Calu3 (cell line): ENCODE measurements around the gene ZFP36. TPM values are rescaled to one million over a fixed set of nuclear protein-coding genes. Genes with fewer than 3 reads are reported as not detected.

Source experiments
- BruUV-seq: library from RNA; stranded (reverse); fragments of 400-500 nt; replicated peaks from 2 replicates; lab custom pipeline; 2021; lab: Mats Ljungman, UMichigan
- CTCF ChIA-PET: fragments of 300-600 bp; sonication (Branson Sonifier 250); formaldehyde crosslinking; loops from one replicate; lab custom pipeline; 2022; ENCODE audit warnings: antibody characterized with exemption; lab: Charles Lee
- DNase-seq: peaks from one replicate; pipeline ENCODE4 v3.0.0; 2022
- H3K27ac Mint-ChIP-seq: one replicate; pipeline ENCODE4 v1.8.0; 2022; ENCODE audit warnings: mixed read lengths; ENCODE audit not compliant: unreplicated experiment
- H3K27me3 Mint-ChIP-seq: one replicate; pipeline ENCODE4 v1.8.0; 2022; ENCODE audit warnings: mixed read lengths; ENCODE audit not compliant: unreplicated experiment
- H3K36me3 Mint-ChIP-seq: one replicate; pipeline ENCODE4 v1.8.0; 2022; ENCODE audit warnings: mild to moderate bottlenecking, moderate library complexity, mixed read lengths; ENCODE audit not compliant: insufficient read depth, unreplicated experiment
- H3K4me1 Mint-ChIP-seq: one replicate; pipeline ENCODE4 v1.8.0; 2022; ENCODE audit warnings: mild to moderate bottlenecking, low read depth, mixed read lengths; ENCODE audit not compliant: unreplicated experiment
- H3K4me3 Mint-ChIP-seq: one replicate; pipeline ENCODE4 v1.8.0; 2022; ENCODE audit warnings: mild to moderate bottlenecking, low read depth, moderate library complexity, mixed read lengths; ENCODE audit not compliant: unreplicated experiment
- H3K9me3 Mint-ChIP-seq: one replicate; pipeline ENCODE4 v1.8.0; 2022; ENCODE audit warnings: low read depth, mixed read lengths; ENCODE audit not compliant: unreplicated experiment
- CTCF ChIP-seq: fragments of 200-600 bp; IDR thresholded peaks from one replicate; pipeline ENCODE4 v1.8.0; 2022; ENCODE audit warnings: antibody characterized with exemption; ENCODE audit not compliant: unreplicated experiment
- intact Hi-C: fragments of 100-400 bp; cut with micrococcal nuclease; formaldehyde crosslinking; loops from one replicate; pipeline ENCODE4 v1.10.0; 2022; ENCODE audit not compliant: unreplicated experiment
- total RNA-seq: library from RNA; stranded (reverse); gene quantifications from 2 replicates; pipeline ENCODE4 v1.2.3, GENCODE V29; 2022

ZFP36 gene
- total RNA-seq, 1 experiment from 2014 or later = 70.8 TPM

GRCh38 chr19:39434123-39435076 is 27.8 kb downstream of the ZFP36 start:
- Mint-ChIP-seq H3K36me3 (peaks cover 85% of the 10 kb centered on the region), H3K27ac (peak overlapping the region; percentile 97), H3K4me3 (peak overlapping the region; percentile 96), H3K27me3 (peaks cover 9% of the 10 kb centered on the region), H3K9me3 (no peaks in the 10 kb centered on the region), H3K4me1 (peaks cover 33% of the 10 kb centered on the region)
- no peak for DNase-seq
- CTCF ChIA-PET = interaction anchor here (0.9 kb wide), 1 partner anchor 20 kb away, joined by 3 read pairs; no protein-coding TSS in a partner anchor
- no peak for TF ChIP-seq CTCF
- BruUV-seq = no TSS peak
- intact Hi-C loops = no loop called here

GRCh38 chr19:39435499-39436349 is 29.1 kb downstream of the ZFP36 start, which contains the start of gene RPS16:
Gene RPS16, minus strand, starts transcription at chr19:39435949. Its CDS starts 54 bp downstream, at chr19:39435895.
- no peaks in the 10 kb centered on the region for H3K9me3 Mint-ChIP-seq
- intact Hi-C loops = no loop called here
- no peak for TF ChIP-seq CTCF
- peaks cover 77% of the 10 kb centered on the region for H3K36me3 Mint-ChIP-seq
- DNase-seq = peak; percentile 99
- peak within 1 kb of the TSS; percentile 97 for H3K27ac Mint-ChIP-seq
- H3K27me3 Mint-ChIP-seq = peaks cover 9% of the 10 kb centered on the region
- BruUV-seq = no TSS peak
- H3K4me1 Mint-ChIP-seq = peaks cover 26% of the 10 kb centered on the region
- H3K4me3 Mint-ChIP-seq = peak within 1 kb of the TSS; percentile 96
- CTCF ChIA-PET = interaction anchor here (0.6 to 1.2 kb wide), 10 partner anchors 10 to 398 kb away, joined by 3 to 7 read pairs (median 4); partner anchors contain the start of genes MED29, PAF1, SAMD4B and SUPT5H

GRCh38 chr19:39436350-39436716 is 29.7 kb downstream of the ZFP36 start:
- Mint-ChIP-seq H3K4me3 (peak overlapping the region; percentile 96), H3K9me3 (no peaks in the 10 kb centered on the region), H3K4me1 (peaks cover 24% of the 10 kb centered on the region), H3K36me3 (peaks cover 71% of the 10 kb centered on the region), H3K27me3 (peaks cover 9% of the 10 kb centered on the region), H3K27ac (peak overlapping the region; percentile 97)
- TF ChIP-seq CTCF = no peak
- intact Hi-C loops = no loop called here
- DNase-seq = no peak
- CTCF ChIA-PET = interaction anchor here (0.6 to 1.2 kb wide), 5 partner anchors 9 to 59 kb away, joined by 3 to 7 read pairs (median 4); partner anchors contain the start of genes MED29, PAF1 and SUPT5H
- TSS peak; percentile 99 for BruUV-seq
